GM21447 (cell line): ENCODE data around the gene STRN3.

ENCODE experiments used
- ATAC-seq: cut with Tn5 transposase; IDR thresholded peaks from one replicate; pipeline ENCODE4 v1.9.1; 2021; ENCODE audit not compliant: unreplicated experiment

STRN3 gene

GRCh38 chr14:31038521-31039166, 12.5 kb upstream of the STRN3 start:
- no peak for ATAC-seq

- no peak for ATAC-seq
These were observed 11.6 kb upstream of the STRN3 start for GRCh38 chr14:31037709-31038221.

DNA sequence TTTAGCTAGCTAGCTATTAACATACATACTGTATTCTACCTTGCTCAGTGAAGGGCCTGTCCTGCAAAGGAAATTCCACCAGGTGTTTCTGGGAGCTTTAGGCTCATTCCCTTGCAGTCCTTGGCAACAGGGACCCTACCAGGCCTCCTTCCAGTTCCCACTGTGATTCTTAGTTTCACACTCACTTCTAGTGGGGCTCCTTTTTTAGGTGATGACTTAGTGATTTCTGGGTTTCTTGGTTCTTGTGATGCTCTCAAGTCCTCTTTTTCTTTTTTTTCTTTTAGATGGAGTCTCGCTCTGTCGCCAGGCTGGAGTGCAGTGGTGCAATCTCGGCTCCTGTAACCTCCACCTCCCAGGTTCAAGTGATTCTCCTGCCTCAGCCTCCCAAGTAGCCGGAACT, 10.4 kb upstream of the STRN3 start:
- no peak for ATAC-seq

DNA sequence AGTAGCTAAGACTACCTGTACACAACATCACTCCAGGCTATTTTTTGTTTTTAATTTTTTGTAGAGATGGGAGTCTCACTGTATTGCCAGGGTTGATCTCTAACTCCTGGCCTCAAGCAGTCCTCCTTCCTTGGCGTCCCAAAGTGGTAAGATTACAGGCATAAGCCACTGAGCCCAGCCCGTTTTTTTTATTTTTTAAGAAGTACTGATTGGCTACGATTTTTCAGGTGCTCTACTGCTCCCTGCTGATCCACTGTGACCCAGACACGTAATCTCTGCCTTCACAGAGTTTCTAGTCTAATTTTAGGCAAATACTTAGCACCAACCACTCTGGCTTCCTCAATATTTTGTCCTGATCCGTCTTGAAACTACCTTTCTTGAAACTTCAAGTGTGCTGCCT, 4.3 kb upstream of the STRN3 start:
- no peak for ATAC-seq

GRCh38 chr14:31029016-31029970, 3.1 kb upstream of the STRN3 start:
- no peak for ATAC-seq

DNA sequence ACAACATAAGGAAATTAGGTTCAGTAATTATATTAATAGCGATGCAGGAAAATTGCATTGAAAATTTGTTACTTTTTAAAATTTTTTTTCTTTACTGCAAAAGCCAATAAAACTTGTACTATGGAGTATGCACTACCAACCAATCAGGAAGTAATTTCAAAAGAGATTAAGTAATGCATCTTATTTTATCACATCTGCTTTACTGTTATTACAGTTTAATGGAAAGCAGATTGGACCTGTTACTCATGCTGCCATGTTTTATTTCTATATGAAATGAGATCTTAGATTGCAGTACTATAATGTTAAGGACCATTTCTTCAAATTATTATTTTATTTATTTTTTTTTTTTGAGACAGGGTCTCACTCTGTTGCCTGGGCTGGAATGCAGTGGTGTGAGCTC, 1.7 kb upstream of the STRN3 start:
- ATAC-seq, result no peak

DNA sequence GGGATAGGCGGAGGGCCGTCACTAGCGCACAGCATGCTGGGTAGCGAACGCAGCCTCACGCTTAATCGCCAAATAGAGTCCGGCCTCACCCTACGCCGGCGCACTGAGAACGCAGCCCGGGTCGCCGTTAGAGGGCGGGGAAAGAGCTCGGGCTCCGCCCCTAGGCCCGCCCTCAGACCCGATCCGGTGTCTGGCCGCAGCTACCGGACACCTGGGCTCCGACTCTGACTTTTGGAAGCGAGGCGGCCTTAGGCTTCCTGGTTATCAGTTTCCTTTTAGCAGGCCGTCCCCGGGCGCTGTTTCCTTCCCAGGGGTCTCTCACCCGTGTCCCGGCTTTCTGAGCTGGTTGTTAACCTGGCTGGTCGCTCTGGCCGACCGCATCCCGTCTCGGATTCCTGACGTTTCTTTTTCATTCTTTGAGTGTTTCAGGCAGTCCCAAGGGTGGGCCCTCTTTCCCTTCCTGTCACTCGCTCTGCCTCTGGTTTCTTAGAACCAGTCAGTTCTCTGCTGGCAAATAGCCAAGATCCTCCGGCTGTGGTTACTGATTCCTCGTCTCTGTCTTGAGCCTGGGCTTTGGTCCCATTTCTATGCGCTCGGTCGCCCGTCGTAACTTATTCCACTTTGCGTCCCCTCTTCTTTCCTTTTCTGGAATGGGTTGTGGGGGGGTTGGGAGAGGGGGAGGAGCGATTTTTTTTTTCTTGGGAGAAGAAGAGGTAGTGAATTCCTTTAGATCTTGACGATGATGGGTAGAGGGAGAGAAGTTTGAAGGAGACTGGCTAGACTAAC, 464 bp upstream of the STRN3 start:
- ATAC-seq, result peak; percentile 89

DNA sequence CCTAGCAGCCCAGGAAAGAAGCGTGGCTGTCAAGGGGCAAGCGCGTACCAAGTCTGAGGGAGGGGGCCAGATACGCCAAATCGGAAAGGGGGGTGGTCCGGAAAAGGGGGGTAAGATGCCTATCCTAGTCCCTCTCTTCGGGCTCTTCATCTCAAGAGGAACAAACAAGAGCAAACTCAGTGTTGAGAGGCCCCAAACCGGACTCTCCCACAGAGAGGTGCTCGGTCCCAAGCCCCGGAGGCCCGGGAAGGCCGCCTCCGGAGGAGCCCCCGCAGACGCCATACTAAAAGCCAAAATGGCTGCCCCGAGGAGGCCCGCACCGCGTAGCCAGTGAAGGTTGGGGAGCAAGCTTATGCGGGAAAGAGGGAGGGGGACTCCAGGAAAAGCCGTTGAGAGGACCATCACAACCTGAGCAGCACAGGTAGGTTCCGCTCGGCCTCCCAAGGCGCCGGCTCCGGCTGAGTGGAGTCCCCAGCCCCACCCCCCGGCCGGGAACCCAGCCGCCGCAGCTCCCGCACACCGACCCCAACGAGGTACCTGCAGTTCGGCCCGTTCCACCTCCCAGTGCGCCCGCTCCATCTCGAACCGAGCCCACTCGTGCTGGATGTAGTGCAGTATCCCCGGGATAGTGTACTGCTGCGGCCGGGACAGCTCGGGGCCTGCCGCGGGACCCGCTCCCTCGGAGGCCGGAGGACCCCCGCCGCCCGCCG, 657 bp downstream of the STRN3 start, which contains the start of gene AP4S1:
Gene AP4S1, plus strand, starts transcription at position 283 of the 710 bp plus-strand sequence. CDS start 40,548 bp downstream, outside the sequence.
- peak; percentile 12 for ATAC-seq

DNA sequence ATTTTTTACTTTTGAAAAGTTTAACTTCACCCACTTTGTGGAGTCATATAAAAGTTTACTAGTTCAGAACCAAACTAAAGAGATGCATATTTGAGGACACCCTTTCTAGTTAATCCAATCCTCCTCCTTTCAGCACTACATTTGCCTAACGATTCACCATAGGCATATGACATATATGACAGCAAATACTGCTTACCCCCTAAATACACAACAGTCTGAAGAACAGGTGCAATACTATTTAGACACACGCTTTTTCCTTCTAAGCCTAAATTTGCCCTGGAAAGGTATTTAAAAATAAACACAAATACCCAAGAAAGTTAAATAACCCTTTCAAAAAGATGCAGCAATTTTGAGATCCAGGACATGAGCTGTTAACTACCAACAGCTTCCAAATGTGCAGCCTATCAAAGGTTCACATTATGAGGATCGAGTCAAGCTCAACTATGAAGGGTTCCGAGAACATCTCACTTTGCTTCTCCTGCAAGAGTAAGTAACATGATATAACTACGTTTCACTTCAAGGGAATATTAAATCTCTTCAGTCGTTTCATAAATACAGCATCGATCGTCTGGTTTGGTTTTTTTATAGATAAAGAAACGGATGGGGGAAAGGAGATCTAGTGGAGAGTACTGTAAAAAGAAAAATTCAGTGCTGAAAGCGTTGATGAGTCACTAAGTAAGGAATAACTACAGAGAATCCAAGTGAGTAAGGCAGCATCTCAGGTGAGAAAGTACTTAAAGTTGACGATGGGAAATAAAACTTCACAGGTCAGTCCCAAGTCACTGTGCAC, 1.4 kb downstream of the STRN3 start:
- no peak for ATAC-seq

DNA sequence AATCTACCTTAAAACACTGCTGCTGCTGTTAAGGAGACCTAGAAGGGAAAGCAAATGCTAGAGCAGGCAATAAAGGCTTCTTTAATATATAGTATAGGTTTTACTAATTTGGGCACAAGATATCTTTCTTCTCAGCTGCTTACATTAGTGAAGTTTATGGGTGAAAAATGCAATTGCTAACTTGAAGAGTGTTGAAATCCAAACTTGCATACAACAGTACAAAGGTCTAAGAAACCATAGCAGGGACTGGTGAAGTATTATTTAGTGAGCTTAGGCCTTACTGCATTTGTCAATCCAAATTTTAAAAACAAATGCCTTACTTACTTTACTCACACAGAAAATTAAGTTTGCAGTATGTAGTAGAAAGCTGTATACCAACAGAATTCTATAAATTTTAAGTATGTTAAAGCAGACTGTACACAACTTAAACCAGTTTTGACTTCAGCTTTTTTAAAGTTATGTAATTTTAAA, 2.1 kb downstream of the STRN3 start:
- ATAC-seq, result no peak

DNA sequence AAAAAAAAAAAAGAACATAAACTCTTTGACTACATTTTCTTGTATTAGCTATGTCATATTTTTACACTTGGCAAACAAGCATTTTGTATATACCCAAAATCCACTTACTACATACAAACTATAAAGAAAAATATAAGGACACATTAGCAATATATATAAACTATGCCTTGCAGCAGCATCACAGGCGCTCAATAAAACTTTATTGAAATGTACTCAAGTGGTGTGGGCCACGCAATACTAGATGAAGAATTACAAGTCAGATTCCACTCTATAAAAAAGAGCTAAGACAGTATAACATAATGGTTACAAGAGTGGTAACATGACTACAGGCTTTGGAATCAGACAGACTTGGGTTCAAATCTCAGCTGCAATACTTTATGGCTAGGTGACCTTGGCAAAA, 3.8 kb downstream of the STRN3 start:
- no peak for ATAC-seq

DNA sequence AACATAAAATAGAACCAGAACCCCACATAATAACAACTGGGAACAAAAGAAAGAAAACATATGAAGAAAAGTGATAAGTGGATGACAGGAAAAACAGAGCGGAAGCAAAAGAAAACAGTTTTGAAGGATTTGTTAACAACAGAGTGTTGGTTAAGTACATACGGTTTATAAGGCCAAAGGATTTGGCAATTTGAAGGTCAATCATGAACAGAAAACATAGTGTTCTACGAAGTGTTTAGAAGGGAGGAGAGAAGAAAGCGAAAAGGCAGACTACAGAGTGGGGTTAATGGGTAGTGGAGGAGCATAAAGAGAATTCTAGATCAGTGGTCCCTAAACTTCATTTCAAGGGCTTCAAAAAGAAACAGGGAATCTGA, 4.6 kb downstream of the STRN3 start:
- ATAC-seq, result no peak

GRCh38 chr14:31020834-31021575, 5.2 kb downstream of the STRN3 start:
- ATAC-seq, result no peak

GRCh38 chr14:31018057-31018645, 8.0 kb downstream of the STRN3 start:
- ATAC-seq, result no peak

DNA sequence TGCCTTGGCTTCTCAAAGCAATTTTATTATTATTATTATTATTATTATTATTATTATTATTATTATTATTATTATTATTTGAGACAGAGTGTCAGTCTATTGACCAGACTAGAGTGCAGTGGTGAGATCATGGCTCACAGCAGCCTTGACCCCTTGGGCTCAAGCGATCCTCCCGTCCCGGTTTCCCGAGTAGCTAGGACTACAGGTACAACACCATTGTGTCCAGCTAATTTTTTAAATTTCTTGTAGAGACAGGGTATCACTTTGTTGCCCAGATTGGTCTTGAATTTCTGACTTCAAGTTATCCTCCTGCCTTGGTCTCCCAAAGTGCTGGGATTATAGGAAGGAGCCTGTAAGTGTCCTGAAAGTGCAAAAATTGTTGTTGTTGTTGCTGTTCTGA, 12.3 kb downstream of the STRN3 start:
- ATAC-seq, result no peak

DNA sequence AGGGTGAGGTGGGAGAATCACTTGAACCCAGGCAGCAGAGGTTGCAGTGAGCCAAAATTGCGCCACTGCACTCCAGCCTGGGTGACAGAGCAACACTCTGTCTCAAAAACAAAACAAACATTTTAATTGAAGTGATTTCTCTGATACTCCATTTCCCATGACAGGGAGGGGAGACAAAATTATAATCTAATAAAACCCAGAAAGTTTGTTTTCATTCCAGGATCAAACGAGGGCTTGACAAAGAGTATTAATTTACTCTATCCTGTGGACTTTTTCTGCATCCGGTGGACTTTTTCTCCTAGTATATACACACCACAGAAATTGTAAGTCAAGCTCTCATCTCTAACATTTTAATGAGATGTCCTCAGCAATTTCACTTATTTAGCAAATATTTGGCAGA, 15.2 kb downstream of the STRN3 start:
- ATAC-seq, result no peak

DNA sequence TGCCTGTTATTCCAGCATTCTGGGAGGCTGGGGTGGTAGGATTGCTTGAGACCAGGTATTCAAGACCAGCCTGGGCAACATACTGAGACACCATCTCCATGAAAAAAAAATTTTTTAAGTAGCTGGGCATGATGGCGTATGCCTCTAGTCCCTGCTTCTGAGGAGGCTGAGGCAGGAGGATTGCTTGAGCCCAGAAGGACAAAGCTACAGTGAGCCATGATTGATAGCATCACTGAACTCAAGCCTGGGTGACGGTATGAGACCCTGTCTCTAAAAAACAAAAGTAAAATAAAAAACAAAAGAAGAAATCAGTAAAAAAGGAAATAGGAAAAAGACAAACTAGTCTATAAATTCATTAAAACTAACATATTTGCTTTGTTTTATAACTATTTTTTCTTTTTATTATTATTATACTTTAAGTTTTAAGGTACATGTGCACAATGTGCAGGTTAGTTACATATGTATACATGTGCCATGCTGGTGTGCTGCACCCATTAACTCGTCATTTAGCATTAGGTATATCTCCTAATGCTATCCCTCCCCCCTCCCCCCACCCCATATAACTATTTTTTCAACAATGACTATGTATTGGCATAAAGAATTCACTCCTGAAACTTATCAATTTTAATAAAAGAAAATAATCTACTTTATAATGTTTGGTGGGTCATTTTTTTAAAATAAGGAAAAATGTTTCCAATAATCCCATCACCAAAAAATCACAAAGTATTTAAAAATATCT, 16.2 kb downstream of the STRN3 start:
- no peak for ATAC-seq

GRCh38 chr14:31006703-31007102, 19.5 kb downstream of the STRN3 start:
- ATAC-seq, result no peak
